ENCODE results near the gene PLCG1.

Gene PLCG1

DNA sequence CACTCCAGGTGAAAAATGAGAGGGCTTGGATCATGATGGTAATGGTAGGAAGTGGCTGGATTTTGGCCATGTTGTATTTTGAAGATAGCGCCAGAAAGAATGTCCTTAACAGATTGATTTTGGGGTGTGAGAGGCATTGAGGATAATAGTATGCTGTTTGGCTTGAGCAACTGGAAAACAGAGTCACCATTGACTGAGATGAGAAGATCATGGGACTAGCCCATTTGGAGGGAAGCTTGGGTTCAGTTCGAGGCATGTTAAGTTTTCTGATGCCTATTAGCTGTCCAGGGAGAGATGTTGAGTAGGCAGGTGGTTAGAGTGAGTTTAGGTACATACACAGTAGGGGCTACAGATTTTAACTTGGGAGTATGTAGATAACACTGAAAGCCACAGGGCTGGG is 23.3 kb downstream of the PLCG1 start:
- DNase-seq (ENCODE audit: insufficient read length) (no peak), FAIRE-seq (peak; percentile 44)
- TF ChIP-seq POLR2AphosphoS5 (IDR thresholded peaks at IDR 0.05; ENCODE audit: low read depth, low read length): no peak
- no peak for TF ChIP-seq POLR2A (IDR thresholded peaks at IDR 0.05; ENCODE audit: low read depth, low read length)
- no peak for TF ChIP-seq TAF1 (IDR thresholded peaks at IDR 0.05; ENCODE audit: borderline replicate concordance, low read depth, low read length)

- TF ChIP-seq TAF1 (IDR thresholded peaks at IDR 0.05; ENCODE audit: borderline replicate concordance, low read depth, low read length): no peak
- TF ChIP-seq POLR2A (IDR thresholded peaks at IDR 0.05; ENCODE audit: low read depth, low read length): no peak
- no peak for FAIRE-seq
- no peak for DNase-seq (ENCODE audit: insufficient read length)
Observed at GRCh38 chr20:41161886-41162285, 24.5 kb downstream of the PLCG1 start.

DNA sequence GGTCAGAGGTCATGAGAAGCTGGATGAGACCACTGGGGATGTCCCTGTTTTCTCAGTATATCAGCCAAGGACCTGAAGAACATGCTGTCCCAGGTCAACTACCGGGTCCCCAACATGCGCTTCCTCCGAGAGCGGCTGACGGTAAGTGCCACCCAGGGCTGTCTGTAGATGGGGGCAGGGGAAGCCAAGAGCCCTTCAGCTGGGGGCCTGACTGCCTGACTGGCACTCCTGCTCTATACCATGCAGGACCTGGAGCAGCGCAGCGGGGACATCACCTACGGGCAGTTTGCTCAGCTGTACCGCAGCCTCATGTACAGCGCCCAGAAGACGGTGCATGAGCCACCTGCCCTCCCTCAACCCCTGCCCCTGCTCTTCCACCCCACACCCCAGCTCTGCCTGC is 25.1 kb downstream of the PLCG1 start:
- no peak for TF ChIP-seq TAF1 (IDR thresholded peaks at IDR 0.05; ENCODE audit: borderline replicate concordance, low read depth, low read length)
- no peak for TF ChIP-seq POLR2AphosphoS5 (IDR thresholded peaks at IDR 0.05; ENCODE audit: low read depth, low read length)
- no peak for TF ChIP-seq POLR2A (IDR thresholded peaks at IDR 0.05; ENCODE audit: low read depth, low read length)
- FAIRE-seq (no peak), DNase-seq (ENCODE audit: insufficient read length) (no peak)

GRCh38 chr20:41163821-41164220 is 26.5 kb downstream of the PLCG1 start:
- no peak for TF ChIP-seq TAF1 (IDR thresholded peaks at IDR 0.05; ENCODE audit: borderline replicate concordance, low read depth, low read length)
- TF ChIP-seq POLR2AphosphoS5 (IDR thresholded peaks at IDR 0.05; ENCODE audit: low read depth, low read length): no peak
- no peak for TF ChIP-seq POLR2A (IDR thresholded peaks at IDR 0.05; ENCODE audit: low read depth, low read length)
- FAIRE-seq (no peak), DNase-seq (ENCODE audit: insufficient read length) (no peak)

DNA sequence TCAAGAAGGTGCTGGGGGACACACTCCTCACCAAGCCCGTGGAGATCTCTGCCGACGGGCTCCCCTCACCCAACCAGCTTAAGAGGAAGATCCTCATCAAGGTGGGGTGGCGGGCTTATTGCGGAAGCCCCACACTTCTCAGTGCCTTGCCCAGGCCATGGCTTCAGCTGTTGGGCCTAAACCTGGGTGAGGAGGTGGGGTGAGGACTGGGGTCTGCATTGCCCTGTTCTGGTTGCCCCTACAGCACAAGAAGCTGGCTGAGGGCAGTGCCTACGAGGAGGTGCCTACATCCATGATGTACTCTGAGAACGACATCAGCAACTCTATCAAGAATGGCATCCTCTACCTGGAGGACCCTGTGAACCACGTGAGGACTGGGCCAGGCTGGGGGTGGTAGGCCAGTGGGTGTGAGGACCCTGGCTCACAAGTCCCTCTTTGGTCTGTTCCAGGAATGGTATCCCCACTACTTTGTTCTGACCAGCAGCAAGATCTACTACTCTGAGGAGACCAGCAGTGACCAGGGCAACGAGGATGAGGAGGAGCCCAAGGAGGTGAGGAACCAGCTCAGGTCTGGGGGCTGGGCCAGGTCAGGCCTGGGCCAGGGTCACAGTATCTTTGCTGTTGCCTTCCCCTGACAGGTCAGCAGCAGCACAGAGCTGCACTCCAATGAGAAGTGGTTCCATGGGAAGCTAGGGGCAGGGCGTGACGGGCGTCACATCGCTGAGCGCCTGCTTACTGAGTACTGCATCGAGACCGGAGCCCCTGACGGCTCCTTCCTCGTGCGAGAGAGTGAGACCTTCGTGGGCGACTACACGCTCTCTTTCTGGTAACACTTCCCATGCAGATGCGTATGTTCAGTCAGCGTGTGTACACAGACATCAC is 27.9 kb downstream of the PLCG1 start:
- no peak for FAIRE-seq
- DNase-seq (ENCODE audit: insufficient read length): no peak
- no peak for TF ChIP-seq POLR2AphosphoS5 (IDR thresholded peaks at IDR 0.05; ENCODE audit: low read depth, low read length)
- TF ChIP-seq TAF1 (IDR thresholded peaks at IDR 0.05; ENCODE audit: borderline replicate concordance, low read depth, low read length): no peak
- TF ChIP-seq POLR2A (IDR thresholded peaks at IDR 0.05; ENCODE audit: low read depth, low read length): no peak

DNA sequence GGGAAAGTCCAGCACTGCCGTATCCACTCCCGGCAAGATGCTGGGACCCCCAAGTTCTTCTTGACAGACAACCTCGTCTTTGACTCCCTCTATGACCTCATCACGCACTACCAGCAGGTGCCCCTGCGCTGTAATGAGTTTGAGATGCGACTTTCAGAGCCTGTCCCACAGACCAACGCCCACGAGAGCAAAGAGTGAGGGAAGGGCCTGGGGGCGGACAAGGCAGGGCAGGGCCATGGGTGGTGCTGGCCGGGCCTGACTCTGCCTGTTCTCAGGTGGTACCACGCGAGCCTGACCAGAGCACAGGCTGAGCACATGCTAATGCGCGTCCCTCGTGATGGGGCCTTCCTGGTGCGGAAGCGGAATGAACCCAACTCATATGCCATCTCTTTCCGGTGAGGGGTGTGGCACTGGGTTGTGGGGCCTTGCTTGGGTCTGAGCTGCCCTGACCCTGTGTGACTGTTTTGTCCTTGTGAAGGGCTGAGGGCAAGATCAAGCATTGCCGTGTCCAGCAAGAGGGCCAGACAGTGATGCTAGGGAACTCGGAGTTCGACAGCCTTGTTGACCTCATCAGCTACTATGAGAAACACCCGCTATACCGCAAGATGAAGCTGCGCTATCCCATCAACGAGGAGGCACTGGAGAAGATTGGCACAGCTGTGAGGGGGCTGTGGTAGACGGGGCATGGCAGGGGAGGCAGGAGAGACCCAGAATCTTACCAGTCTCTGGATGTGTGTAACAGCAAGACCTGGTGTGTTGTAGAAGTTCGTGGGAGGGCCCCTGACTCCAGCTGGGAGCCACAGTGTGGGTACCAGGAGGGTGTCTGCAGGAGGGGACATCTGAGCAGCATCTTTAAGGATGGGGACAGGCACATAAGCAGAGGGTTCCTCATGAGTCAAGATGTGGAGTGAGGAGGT is 29.1 kb downstream of the PLCG1 start:
- FAIRE-seq (no peak), DNase-seq (ENCODE audit: insufficient read length) (no peak)
- TF ChIP-seq TAF1 (IDR thresholded peaks at IDR 0.05; ENCODE audit: borderline replicate concordance, low read depth, low read length): no peak
- TF ChIP-seq POLR2A (IDR thresholded peaks at IDR 0.05; ENCODE audit: low read depth, low read length): no peak
- no peak for TF ChIP-seq POLR2AphosphoS5 (IDR thresholded peaks at IDR 0.05; ENCODE audit: low read depth, low read length)

GRCh38 chr20:41167118-41167470 is 29.8 kb downstream of the PLCG1 start:
- DNase-seq (ENCODE audit: insufficient read length) (no peak), FAIRE-seq (no peak)
- no peak for TF ChIP-seq TAF1 (IDR thresholded peaks at IDR 0.05; ENCODE audit: borderline replicate concordance, low read depth, low read length)
- no peak for TF ChIP-seq POLR2A (IDR thresholded peaks at IDR 0.05; ENCODE audit: low read depth, low read length)
- no peak for TF ChIP-seq POLR2AphosphoS5 (IDR thresholded peaks at IDR 0.05; ENCODE audit: low read depth, low read length)

GRCh38 chr20:41167481-41168253 is 30.3 kb downstream of the PLCG1 start:
- DNase-seq (ENCODE audit: insufficient read length): no peak
- TF ChIP-seq POLR2A (IDR thresholded peaks at IDR 0.05; ENCODE audit: low read depth, low read length) (no peak), TAF1 (IDR thresholded peaks at IDR 0.05; ENCODE audit: borderline replicate concordance, low read depth, low read length) (no peak), POLR2AphosphoS5 (IDR thresholded peaks at IDR 0.05; ENCODE audit: low read depth, low read length) (no peak)
- FAIRE-seq: peak; percentile 78

DNA sequence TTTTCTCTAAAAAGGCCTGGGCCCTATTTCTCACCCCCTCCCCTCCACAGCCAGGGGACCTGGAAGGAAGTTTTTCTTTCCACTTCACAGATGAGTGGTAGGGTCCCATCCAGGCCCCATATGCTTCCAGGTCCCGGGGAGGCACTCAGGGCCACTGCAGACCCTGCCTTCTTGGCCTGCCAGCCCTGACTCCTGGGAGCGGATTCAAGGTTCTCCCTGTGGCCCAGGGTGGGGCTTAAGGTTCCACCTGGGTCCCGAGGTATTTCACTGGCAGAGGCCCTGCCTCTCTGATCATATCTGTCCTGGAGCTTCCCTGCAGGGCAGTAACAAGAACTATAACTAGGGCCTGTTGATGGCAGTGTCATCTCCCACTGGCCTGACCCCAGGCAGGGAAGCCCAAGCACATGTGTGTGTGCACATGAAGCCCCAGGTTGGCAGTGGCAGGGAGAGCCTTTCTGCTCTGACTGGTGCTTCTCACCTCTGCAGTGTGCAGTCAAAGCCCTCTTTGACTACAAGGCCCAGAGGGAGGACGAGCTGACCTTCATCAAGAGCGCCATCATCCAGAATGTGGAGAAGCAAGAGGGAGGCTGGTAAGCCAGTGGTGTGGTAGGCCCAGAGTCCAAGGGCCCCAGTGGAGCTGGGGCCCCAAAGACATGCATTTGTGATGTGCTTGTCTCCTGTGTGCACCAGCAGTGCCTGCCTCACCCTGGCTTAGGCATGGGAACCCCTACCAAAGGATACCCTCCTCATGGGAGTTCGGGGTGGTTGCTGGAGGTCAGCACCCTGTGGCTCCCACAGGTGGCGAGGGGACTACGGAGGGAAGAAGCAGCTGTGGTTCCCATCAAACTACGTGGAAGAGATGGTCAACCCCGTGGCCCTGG is 31.2 kb downstream of the PLCG1 start:
- no peak for TF ChIP-seq POLR2A (IDR thresholded peaks at IDR 0.05; ENCODE audit: low read depth, low read length)
- TF ChIP-seq TAF1 (IDR thresholded peaks at IDR 0.05; ENCODE audit: borderline replicate concordance, low read depth, low read length): no peak
- TF ChIP-seq POLR2AphosphoS5 (IDR thresholded peaks at IDR 0.05; ENCODE audit: low read depth, low read length): no peak
- no peak for FAIRE-seq
- no peak for DNase-seq (ENCODE audit: insufficient read length)

DNA sequence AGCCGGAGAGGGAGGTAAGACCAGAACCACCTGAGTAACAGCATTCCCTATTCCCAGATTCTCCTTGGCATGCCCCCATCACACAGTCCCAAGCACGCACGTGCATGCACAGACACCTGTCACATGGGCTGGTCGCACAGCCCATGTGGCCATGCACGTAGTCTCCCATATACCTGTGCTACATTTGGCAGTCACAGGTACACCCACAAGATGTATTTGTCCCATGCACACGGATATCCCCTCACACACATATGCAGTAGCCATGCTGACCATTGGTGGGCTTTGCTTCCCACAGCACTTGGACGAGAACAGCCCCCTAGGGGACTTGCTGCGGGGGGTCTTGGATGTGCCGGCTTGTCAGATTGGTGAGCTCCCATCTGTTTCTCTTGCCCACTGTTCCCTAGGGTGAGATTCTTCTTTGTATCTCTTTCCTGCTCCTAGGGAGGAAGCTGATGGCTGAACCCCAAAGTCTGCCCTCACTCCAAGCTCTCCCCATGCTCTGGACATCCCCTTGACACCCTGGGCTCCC is 31.9 kb downstream of the PLCG1 start:
- FAIRE-seq: no peak
- DNase-seq (ENCODE audit: insufficient read length): no peak
- TF ChIP-seq POLR2AphosphoS5 (IDR thresholded peaks at IDR 0.05; ENCODE audit: low read depth, low read length): no peak
- TF ChIP-seq POLR2A (IDR thresholded peaks at IDR 0.05; ENCODE audit: low read depth, low read length): no peak
- TF ChIP-seq TAF1 (IDR thresholded peaks at IDR 0.05; ENCODE audit: borderline replicate concordance, low read depth, low read length): no peak

All from GM12892 (cell line).